Smooth muscle cell (in vitro differentiated cells): ENCODE measurements around the gene OSGIN1. TPM values are rescaled to one million over a fixed set of nuclear protein-coding genes. Genes with fewer than 3 reads are reported as not detected.

Experiments used
- DNase-seq: peaks from one replicate; lab custom pipeline; 2025; ENCODE audit not compliant: unreplicated experiment; lab: John Stamatoyannopoulos, UW
- H2AFZ ChIP-seq: fragments of 200-600 bp; sonication (generic); 2 replicates; pipeline ENCODE4 v1.6.0; 2016; ENCODE audit warnings: antibody characterized with exemption, low read depth, mild to moderate bottlenecking
- H3F3A ChIP-seq: fragments of 200-600 bp; sonication (generic); 2 replicates; pipeline ENCODE4 v1.6.0; 2017; ENCODE audit warnings: antibody characterized with exemption, low read depth
- H3K27ac ChIP-seq: fragments of 200-600 bp; sonication (generic); 2 replicates; pipeline ENCODE4 v1.5.1; 2016; ENCODE audit warnings: low read depth, mild to moderate bottlenecking
- H3K27me3 ChIP-seq: fragments of 200-600 bp; sonication (generic); 2 replicates; pipeline ENCODE4 v1.6.1; 2016; ENCODE audit warnings: low read depth, mild to moderate bottlenecking
- H3K36me3 ChIP-seq: fragments of 200-600 bp; sonication (generic); 2 replicates; pipeline ENCODE4 v1.5.1; 2016; ENCODE audit warnings: low read depth
- H3K4me1 ChIP-seq: fragments of 200-600 bp; sonication (generic); 2 replicates; pipeline ENCODE4 v1.5.1; 2016; ENCODE audit warnings: low read depth
- H3K4me2 ChIP-seq: fragments of 200-600 bp; sonication (generic); 2 replicates; pipeline ENCODE4 v1.6.0; 2016; ENCODE audit warnings: mild to moderate bottlenecking
- H3K4me3 ChIP-seq: fragments of 200-600 bp; sonication (generic); 2 replicates; pipeline ENCODE4 v1.5.1; 2016; ENCODE audit warnings: mild to moderate bottlenecking
- H3K79me2 ChIP-seq: fragments of 200-600 bp; sonication (generic); 2 replicates; pipeline ENCODE4 v1.6.0; 2016; ENCODE audit warnings: low read depth, mild to moderate bottlenecking
- H3K9ac ChIP-seq: fragments of 200-600 bp; sonication (generic); 2 replicates; pipeline ENCODE4 v1.6.0; 2016; ENCODE audit warnings: low read depth
- H3K9me3 ChIP-seq: fragments of 200-600 bp; sonication (generic); replicated peaks from 2 replicates; pipeline ENCODE4 v1.5.1; 2016; ENCODE audit warnings: low read depth
- H4K20me1 ChIP-seq: fragments of 200-600 bp; sonication (generic); 2 replicates; pipeline ENCODE4 v1.6.0; 2016; ENCODE audit warnings: low read depth
- WGBS: methylation state at CpG from one replicate; pipeline ENCODE4 v1.1.7; 2016; ENCODE audit warnings: low lambda C conversion rate; 5-methylcytosine and 5-hydroxymethylcytosine counted together
- polyA plus RNA-seq: library from polyadenylated mRNA; unstranded; fragments of >200 nt; fragmentation: Nextera tagmentation; extraction: Ambion mirVana; gene quantifications from 2 replicates; pipeline ENCODE4 v1.2.1, GENCODE V29; 2016
- total RNA-seq: library from RNA; depleted of rRNA; stranded (reverse); fragments of >200 nt; gene quantifications from 2 replicates; pipeline ENCODE4 v1.2.3, GENCODE V29; 2014
- TF ChIP-seq, protein P1 (sequence below): fragments of 200-600 bp; sonication (generic); IDR thresholded peaks from 2 replicates; pipeline ENCODE4 v1.5.1; 2017; ENCODE audit warnings: borderline replicate concordance, mild to moderate bottlenecking, antibody characterized with exemption; ENCODE audit not compliant: insufficient read depth, poor library complexity, severe bottlenecking

Gene OSGIN1
- total and polyA plus RNA-seq, 2 experiments from 2014 or later, result 8.9 to 12.4 TPM

DNA sequence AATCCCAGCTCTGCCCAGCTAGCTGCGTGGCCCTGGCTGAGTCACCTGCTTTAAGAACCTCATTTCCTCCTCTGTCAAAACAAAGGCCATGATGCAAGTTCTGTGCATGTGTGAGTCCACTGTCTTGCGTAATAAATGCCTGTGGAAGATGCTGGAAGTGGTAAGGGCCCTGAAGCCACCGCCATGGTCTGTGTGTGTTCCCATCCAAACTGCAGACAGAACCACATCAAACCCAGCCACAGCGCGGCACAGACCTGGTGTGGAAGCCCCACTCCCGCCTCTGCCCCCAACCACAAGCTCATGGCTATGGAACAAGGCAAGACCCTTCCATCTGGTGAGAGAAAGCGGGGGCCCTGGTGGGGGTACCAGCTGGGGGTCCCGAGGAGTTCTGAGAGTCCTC is 41.0 kb downstream of the OSGIN1 start:
- Histone ChIP-seq H3K9me3 (no peaks in the 10 kb centered on the region), H3K27ac (no peak overlapping the region), H3K27me3 (no peaks in the 10 kb centered on the region), H3K36me3 (no peaks in the 10 kb centered on the region), H3K9ac (no peak overlapping the region), H2AFZ (no peak overlapping the region), H3K4me3 (no peak overlapping the region), H3K4me1 (peaks cover 7% of the 10 kb centered on the region), H4K20me1 (no peaks in the 10 kb centered on the region), H3F3A (no peaks in the 10 kb centered on the region), H3K4me2 (no peak overlapping the region), H3K79me2 (no peaks in the 10 kb centered on the region)
- 79% methylated on average over 8 of the region's 8 CpGs for WGBS
- TF ChIP-seq, protein P1, sequence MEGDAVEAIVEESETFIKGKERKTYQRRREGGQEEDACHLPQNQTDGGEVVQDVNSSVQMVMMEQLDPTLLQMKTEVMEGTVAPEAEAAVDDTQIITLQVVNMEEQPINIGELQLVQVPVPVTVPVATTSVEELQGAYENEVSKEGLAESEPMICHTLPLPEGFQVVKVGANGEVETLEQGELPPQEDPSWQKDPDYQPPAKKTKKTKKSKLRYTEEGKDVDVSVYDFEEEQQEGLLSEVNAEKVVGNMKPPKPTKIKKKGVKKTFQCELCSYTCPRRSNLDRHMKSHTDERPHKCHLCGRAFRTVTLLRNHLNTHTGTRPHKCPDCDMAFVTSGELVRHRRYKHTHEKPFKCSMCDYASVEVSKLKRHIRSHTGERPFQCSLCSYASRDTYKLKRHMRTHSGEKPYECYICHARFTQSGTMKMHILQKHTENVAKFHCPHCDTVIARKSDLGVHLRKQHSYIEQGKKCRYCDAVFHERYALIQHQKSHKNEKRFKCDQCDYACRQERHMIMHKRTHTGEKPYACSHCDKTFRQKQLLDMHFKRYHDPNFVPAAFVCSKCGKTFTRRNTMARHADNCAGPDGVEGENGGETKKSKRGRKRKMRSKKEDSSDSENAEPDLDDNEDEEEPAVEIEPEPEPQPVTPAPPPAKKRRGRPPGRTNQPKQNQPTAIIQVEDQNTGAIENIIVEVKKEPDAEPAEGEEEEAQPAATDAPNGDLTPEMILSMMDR, result no peak
- no peak for DNase-seq

DNA sequence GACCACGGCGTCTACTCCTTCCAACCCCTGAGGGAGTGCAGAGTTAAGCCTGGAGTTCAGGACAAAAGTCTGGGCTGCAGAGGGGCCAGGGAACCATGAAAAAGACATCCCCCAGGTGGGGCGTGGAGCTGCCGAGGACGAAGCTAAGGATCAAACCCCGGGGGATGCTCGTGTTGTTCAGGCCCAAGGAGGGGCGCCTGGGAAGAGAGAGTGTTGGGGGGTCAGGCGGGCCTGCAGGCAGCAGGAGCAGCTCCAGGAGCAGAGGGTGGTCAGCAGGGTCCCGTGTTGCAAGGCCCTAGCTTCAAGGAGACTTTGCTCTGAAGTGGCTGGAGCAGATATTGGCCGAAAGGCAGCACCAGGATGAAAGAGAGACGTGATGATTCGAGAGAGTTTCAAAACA is 41.7 kb downstream of the OSGIN1 start:
- H3K36me3 ChIP-seq, result no peaks in the 10 kb centered on the region
- H3K4me2 ChIP-seq, result no peak overlapping the region
- no peak overlapping the region for H2AFZ ChIP-seq
- no peaks in the 10 kb centered on the region for H3K79me2 ChIP-seq
- TF ChIP-seq, protein P1, result no peak
- no peak for DNase-seq
- H3K9me3 ChIP-seq, result no peaks in the 10 kb centered on the region
- H3K4me1 ChIP-seq, result peaks cover 7% of the 10 kb centered on the region
- no peaks in the 10 kb centered on the region for H3K27me3 ChIP-seq
- H3K27ac ChIP-seq, result no peak overlapping the region
- H3K4me3 ChIP-seq, result no peak overlapping the region
- H4K20me1 ChIP-seq, result no peaks in the 10 kb centered on the region
- 91% methylated on average over 13 of the region's 13 CpGs for WGBS
- no peaks in the 10 kb centered on the region for H3F3A ChIP-seq
- H3K9ac ChIP-seq, result no peak overlapping the region

DNA sequence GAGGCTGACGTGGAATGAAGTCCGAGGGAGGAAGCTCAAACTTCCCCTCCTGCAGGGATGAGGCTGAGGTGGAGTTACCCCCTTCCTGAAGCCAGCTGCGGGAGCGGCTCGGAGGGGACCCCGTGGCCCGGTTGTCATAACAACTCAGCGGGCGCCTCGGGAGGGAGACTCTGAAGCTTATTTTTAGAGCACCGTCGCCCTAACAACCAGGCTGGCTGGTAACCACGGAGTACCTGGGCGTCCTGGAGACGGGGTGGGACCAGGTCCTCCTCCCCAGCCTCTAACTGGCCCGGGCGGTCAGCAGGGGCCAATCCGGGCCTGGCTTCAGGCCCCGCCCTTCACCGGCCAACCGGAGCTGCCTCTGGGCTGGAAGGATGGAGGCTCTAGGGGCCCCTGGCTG is 42.7 kb downstream of the OSGIN1 start:
- H3K4me3 ChIP-seq, result no peak overlapping the region
- no peaks in the 10 kb centered on the region for H3K79me2 ChIP-seq
- no peaks in the 10 kb centered on the region for H3K27me3 ChIP-seq
- no peaks in the 10 kb centered on the region for H3K9me3 ChIP-seq
- no peak overlapping the region for H3K9ac ChIP-seq
- no peak overlapping the region for H3K27ac ChIP-seq
- no peaks in the 10 kb centered on the region for H3F3A ChIP-seq
- H3K4me1 ChIP-seq, result peaks cover 7% of the 10 kb centered on the region
- H4K20me1 ChIP-seq, result no peaks in the 10 kb centered on the region
- H3K36me3 ChIP-seq, result no peaks in the 10 kb centered on the region
- no peak for DNase-seq
- no peak overlapping the region for H2AFZ ChIP-seq
- 65% methylated on average over 21 of the region's 21 CpGs for WGBS
- no peak overlapping the region for H3K4me2 ChIP-seq
- TF ChIP-seq, protein P1, result no peak

DNA sequence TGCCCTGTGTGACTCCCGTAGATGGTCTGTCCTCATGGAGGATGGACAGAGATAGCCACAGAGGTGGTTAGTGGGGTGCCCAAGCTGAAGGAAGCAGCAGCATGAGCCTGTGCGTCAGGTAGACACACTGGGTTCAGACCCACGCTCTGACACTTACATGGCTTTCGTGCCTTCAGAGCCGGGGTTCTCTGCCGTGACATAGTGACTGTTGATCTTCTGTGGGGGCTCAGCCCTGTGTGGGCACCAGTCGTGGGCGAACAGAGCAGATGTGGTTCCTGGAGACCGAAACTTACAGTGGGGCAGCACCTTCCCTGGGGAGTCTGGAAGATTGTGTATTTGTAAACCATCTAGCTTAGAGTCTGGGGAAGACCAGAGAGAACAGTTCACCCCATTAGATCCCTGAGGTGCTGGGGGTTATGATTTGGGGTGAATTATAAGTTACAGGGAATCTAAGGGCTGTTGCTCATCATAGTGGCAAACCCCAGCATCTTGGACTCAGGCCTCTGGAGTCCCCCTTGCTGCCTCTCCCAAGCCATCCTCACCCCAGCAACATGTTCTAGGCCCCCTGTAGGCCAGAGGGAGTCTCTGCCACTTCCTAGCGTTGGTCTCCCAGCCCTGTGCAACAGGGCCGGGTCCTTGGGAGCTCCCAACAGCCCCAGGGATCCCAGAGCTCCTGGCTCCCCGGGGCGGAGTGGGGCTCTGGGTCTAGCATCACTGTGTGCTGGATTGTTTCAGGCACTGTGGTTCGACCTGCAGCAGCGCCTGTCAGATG is 43.6 kb downstream of the OSGIN1 start:
- Histone ChIP-seq H2AFZ (no peak overlapping the region), H3K9ac (no peak overlapping the region), H3K36me3 (no peaks in the 10 kb centered on the region), H3K4me3 (no peak overlapping the region), H3K4me2 (no peak overlapping the region), H4K20me1 (no peaks in the 10 kb centered on the region), H3K27ac (no peak overlapping the region), H3K27me3 (no peaks in the 10 kb centered on the region), H3F3A (no peaks in the 10 kb centered on the region), H3K9me3 (no peaks in the 10 kb centered on the region), H3K79me2 (no peaks in the 10 kb centered on the region), H3K4me1 (peaks cover 7% of the 10 kb centered on the region)
- no peak for DNase-seq
- 90% methylated on average over 15 of the region's 15 CpGs for WGBS
- TF ChIP-seq, protein P1, result no peak
